Measurements from ENCODE around the gene AMPD3.

The AMPD3 gene

DNA sequence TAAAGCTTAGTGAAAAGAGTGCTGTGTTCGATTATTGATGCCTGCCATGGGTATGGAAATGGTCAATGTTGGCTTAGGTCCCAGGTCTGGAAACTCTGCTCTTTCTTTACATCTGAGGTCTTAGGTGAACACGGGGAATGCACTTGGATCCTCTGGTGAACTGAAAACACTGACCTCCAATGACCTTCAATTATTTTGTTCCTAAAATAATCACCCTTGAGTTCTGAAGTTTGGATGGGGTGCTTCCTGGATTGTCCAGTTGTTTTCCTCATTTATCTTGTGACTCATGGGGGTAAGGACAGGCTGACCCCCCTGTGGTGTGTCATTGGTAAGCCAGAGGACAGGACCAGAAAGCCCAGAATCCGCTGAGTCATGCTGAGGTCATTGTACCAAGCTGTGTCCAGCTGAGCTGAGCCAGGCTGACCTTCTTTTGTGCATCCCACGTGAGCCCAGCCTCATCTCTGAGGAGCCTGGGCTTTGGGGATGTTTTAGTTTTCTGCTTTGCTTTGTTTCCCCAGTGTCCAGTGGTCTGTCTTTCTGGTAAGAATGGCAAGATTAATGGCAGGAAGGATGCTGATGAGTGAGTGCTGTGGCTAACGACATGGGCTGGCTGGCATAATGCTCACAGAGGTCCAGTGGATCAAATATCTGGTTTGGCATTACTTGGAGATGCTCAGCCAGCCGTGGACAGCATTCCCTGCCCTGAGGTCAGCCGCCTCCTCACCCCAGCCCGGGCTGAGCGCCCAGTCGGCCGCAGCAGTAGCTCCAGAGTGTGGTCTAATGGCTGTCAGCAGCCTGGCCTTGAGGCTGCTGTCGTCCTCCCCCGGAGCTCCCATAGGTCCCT, 35.6 kb downstream of the AMPD3 start:
- peak; percentile 73 to 77 for DNase-seq

DNA sequence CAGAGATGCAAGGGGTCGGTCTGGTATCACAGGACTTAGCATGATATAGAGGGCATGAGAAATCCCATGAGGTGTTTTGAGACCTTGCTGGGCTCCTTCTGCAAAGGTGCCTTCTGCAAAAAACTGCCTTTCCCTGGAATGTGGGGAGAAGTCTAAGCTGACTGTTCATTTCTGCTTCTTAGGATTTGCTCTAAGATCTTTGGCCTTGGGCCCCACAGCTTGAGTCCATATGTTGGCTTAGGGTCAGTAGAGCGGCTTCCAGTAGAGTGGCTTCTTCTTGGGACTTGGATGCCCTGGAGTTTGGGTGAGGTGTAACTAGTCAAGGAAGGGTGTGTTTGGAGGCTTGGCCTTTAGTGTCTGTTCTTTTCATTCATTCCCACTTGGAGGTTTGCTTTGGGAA, 37.0 kb downstream of the AMPD3 start:
- no peak for DNase-seq

DNA sequence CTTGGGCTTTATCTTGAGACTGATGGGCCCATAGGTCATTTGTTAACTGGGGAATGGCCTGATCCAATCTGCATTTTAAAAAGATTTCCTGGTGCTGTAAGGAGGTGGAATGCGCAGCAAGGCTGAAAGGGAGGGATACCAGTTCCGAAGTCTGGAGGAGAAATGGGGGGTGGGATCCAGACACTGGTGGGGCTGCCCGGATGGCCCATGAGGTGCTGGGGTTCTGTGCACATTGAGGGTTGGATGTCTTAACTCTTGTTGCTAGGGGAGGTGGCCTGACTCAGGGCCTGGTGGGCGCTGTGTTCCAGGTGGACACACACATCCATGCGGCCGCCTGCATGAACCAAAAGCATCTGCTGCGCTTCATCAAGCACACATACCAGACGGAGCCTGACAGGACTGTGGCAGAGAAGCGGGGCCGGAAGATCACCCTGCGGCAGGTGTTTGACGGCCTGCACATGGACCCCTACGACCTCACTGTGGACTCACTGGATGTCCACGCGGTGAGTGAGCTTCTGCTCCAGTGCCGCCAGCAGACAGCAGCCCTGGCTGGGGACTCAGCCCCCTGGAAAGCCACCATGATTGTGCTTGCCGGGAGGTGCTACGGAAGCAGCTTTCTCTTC, 38.1 kb downstream of the AMPD3 start:
- DNase-seq: no peak

DNA sequence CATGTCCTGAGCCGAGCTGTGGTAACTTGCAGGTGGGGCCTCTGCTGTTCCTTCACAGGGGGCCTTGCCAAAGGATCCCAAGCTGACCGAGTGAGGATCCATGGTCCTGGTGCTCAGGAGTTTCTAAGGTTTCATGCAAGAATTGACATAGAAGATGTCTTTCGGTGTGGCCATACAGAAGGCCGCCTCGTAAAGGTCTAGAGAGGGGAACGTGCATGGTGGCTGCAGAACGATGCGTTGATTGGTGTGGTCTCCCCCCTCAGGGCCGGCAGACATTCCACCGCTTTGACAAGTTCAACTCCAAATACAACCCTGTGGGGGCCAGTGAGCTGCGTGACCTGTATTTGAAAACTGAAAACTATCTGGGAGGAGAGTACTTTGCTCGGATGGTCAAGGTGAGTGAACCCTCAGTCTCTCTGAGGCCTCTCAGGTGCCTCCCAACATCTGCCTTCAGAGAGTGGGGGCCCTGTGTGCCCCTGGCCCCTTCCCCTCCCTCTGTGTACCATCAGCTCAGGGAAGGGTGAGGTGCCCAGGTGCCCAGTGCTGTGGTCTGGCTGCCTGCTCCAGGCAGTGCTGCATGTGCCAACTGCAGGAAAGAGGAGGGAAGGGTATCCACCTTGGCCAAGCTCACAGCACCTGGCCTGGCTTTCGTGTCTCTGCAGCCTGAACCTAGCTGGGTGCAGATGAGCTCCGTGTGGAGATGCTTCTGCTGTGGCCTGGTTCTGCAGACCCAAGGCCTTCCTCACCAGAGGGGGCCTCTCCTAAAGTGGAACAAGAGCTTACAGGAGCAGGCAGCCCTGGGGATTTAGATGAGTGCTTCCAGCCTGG, 39.8 kb downstream of the AMPD3 start:
- DNase-seq: no peak

DNA sequence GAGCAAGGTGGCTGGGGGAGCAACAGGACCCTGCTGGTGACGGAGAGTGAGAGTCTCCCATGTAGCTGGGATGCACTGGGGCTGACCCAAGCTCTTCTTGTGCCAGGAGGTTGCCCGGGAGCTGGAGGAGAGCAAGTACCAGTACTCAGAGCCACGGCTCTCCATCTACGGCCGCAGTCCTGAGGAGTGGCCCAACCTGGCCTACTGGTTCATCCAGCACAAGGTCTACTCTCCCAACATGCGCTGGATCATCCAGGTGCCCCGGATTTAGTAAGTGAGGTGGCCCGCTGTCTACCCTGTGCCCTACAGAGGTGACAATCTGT, 40.4 kb downstream of the AMPD3 start:
- no peak for DNase-seq

DNA sequence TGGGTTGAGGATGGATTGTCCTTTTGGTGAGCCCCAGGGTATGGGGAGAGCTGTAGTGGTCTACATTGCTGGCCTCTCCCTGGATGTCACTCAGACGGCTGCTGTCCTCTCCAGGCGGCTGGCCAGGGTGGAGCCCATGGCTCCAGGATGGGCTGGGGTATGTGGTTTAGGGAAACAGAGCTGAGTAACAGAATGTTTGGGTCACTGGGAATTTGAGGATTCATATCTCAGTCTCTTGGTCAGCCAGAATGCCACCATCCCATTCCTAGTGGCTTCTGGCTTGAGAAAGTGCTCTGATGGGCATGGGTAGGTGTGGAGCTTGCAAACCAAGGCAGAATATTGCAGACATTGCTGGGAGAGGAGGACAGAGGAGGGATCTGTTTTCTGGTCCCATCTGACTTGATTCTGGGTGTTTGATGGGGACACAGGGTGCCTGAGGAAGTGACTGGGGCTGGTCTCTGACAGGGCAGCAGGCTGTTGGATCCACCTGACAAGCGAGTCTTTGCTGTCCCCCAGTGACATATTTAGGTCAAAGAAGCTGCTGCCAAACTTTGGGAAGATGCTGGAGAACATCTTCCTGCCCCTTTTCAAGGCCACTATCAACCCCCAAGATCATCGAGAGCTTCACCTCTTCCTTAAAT, 41.4 kb downstream of the AMPD3 start:
- no peak for DNase-seq

DNA sequence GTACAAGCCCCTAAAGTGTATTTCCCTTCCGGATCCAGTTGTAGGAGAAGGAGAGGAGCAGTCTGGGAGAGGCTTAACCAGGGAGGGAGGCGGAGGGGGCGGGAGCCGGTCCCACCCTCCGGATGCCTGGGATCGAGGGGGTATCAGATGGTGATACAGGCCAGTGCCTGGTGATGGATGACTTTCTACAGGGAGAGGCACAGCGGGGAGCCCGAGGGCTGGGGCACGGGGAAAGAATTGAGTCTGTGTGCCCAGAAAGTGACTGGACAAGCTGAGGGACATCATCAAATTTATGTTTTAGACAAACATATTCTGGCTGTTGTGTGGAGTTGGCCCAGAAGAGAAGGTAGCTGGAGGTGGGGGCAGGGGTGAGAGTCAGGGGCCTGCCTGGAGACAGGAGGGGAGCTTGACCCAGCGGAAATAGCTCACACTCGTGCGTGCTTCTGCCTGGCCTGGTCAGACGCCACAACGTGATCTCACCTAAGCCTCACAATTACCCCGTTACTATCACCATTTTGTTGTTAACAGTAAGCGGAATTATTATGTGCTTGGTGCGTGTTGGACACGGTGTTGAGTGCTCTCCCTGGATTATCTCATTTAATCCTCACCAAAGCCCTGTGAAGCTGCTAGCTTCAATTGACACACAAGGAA, 42.4 kb downstream of the AMPD3 start:
- no peak for DNase-seq

DNA sequence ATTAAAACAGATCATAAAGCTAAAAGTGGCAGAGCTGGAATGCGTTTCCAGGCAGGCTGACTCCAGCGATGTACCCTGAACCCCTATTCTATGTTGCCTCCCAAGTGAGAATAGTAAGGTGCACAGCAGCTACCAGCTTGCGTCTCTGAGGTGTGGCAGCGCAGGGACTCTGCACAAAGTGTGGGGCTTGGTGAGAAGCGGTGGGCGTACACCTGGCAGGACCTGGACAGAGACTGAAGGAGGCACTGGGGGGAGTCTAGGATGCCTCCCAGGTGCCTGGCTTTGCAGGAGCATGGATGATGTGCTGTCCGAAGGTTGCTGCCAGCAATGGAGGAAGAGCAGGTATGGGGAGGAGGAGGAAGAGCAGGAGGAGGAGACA, 42.9 kb downstream of the AMPD3 start:
- DNase-seq: no peak

DNA sequence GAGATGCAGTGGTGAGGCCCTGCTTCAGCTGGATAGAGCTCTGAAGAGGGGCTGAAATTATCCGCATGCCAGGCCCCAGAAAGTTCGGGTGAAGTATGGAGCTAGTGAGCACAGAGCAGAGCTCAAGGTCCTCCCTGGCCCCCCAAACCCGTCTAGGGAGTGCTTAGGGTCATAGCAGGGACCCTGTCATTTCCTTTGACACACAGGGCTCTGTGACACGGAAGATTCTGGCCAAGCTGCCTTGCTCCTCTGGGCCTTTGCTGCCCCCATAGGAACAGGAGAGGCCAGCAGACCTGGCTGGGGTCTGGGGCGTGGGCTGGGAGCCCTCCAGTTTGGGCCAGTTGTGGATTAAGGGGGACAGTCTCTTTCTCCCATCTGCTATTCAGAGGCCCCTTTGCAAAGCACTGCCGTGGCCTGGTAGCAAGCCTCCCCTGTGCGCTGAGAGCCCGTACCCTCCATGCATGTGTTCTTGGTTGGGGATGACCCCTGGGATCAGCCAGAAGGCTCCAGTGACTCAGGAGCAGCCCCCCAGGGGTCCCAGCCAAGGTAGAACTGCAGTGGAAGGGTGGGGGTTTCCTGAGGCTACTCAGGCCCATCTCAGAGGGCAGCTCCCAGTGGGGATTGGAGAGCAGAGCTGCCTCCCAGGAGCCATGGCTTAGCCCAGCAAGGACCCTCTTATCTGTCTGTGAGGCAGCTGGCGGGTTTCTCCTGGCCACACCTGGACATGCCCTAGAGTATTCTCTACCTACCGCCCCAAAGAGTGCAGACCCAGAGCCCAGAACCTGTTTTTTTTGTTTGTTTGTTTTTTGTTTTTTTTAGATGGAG, 43.6 kb downstream of the AMPD3 start:
- DNase-seq: no peak

DNA sequence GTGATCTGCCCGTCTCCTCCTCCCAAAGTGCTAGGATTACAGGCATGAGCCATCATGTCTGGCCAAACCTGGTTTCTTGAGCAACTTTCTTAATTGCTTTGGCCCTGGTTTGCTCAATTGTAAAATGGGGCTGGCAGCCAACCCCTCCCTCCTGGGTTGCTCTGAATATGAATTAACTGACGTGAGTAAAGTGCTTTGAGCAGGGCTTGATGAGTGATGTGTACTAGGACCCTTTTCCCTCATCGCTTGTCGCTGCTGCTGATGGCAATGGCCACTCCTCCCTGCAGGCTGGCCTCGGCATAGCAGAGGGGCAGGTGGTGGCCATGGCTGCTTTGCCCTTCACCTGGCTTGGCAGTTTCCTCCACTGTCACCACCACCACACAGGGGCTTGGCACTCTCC, 44.4 kb downstream of the AMPD3 start:
- no peak for DNase-seq

DNA sequence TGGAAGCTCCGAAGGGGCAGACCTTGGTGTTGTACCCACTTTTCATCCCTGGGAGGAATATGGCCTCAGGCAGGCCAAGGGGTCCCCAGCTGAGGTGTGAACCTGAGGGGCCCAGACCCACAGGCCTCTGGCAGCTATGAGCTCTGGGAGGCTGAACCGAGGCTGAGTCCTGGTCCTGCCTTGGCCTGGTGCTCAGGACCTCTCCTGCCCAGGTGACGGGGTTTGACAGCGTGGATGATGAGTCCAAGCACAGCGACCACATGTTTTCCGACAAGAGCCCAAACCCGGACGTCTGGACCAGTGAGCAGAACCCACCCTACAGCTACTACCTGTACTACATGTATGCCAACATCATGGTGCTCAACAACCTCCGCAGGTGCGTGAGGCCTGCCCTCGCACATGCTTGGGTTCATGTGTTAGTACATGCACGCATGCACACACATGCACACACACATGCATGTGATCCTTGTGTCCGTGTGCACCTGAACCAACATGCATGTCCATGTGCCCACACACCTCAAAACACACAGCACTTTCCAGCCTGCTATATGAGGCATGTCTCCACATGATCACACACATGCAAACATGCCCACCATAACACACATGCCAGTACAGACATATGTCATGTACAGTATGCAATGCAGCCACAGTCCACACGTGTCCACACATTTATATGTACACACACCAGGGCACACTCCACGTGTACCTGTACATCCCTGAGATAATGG, 45.0 kb downstream of the AMPD3 start:
- DNase-seq: no peak

DNA sequence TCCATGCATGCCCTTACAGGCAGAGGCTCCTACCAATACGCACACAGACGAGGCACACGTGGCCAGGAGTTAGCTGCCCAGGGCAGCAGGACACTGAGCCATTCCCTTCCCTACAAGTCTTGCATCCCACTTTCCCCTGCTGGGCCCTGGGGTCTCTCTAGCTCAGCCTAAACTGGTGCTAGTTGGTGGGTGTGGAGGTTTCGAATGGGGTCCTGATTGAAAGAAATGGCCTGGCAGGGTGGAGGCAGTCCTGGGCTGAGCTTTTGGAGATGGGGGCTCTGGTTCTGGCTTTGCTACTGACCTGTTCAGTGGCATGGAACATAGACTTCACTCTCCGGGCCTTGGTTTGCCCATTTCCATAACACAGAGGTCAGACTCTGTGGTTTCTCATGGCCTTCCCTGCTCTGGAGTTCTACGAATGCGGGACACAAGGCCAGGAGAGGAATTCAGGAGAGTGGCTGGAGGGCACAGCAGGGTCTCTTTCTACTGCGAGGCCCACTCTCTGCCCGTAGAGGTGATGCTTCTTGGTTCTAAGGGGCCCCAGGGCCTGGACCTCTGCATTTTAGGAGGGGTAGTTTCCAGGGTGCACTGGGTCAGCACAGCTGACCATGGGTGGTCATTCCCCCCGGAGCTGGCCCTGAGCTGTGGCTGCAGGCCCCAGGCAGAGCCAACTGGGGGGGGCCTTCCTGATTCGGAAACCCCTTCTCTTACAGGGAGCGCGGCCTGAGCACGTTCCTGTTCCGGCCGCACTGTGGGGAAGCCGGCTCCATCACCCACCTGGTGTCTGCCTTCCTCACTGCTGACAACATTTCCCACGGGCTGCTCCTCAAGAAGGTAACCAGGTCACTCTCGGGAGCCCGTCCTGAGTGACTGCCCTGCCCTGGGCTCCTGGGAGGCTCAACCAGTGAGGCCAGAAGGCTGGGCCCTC, 46.0 kb downstream of the AMPD3 start:
- DNase-seq: no peak

DNA sequence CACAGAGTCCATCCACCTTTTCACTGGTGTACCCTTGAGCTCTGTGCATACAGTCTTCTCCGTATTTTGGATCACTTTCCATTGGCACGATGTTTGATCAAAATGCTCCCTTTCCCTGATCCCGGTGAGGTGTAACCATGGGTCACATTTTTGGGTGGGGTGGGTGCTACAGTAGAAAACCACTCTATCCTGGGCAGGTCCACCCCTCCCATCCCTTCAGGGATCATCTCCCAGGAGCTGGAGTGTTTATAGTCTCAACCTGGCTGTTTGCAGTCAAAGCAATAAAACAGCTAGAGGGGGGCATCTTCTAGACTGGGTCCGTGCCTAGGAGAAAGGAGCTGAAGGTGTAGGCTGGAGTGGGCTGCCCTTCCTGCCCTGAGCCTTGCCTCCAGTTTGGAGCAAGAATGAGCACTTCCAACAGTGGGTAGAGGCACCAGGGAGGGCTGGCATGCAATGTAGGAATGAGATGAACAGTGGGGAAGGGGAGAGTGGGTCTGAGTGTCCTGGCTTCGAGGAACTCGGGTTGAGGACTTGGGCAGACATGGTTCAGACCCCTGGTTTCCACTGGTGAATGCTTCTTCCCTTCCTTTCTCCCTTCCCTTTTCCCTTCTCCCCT, 47.1 kb downstream of the AMPD3 start:
- DNase-seq: no peak

DNA sequence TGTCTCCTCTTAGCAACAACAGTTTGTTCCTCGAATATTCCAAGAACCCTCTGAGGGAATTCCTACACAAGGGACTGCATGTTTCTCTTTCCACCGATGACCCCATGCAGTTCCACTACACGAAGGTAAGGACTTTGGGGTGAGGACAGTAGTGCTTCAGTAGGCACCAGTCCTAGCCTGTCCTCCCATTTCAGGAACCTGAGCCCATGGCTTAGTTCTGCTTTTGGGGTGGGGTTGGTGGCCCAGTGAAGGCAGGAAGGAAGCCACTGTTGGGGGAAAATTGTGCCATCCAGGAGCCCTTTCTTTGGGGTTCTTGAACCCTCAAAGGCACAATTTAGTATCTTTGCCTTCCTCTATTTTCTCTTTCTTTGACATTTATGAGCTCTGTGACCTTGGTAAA, 47.7 kb downstream of the AMPD3 start:
- peak; percentile 56 to 64 for DNase-seq

DNA sequence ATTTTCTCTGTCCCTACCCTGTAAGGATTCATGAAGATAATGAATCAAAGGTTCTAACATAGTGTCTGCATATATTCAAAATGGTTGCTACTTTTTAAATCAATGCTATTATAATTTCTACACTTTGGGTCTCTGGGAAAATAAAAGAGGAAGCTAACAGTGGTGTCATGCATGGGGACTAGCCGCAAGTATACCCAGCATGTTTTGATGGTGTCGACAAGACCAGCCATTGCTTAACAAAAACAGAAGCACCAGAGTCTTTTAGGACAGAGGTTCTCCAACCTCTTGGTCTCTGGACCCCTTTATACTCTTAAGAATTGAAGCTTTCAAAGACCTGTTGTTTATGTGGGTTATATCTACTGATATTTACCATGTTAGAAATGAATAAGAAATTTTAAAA, 48.2 kb downstream of the AMPD3 start:
- peak; percentile 83 to 88 for DNase-seq

DNA sequence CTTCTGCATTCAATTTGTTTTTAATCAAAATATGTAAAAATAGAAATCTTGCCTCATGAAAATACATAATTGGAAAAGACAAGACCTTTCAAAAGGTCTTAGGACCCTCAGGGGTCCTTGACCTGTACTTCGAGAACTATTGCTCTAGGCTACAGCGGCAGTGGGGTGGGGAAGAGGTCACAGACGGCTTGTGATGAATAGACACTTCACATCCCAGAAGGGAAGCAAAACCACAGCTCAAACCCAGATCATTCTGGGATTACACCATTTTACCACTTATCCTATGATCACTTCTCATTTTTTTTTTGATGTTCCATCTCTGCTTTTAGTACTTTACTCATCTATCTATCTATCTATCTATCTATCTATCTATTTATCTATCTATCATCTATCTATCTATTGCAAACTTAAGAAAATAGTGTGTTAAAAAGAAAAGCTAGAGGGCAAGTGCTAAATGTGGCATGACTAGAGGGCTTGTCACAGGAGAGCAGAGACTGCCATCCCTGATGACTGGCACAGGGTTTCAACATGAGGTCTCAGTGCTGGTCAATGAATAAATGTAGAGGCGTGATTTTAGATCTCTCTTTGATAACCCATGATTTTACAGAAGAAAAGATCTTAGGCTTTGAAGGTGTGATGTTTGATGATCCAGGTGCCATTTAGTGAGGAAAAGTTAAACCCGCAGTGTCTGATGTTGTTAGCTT, 48.9 kb downstream of the AMPD3 start:
- DNase-seq: peak; percentile 65 to 69

DNA sequence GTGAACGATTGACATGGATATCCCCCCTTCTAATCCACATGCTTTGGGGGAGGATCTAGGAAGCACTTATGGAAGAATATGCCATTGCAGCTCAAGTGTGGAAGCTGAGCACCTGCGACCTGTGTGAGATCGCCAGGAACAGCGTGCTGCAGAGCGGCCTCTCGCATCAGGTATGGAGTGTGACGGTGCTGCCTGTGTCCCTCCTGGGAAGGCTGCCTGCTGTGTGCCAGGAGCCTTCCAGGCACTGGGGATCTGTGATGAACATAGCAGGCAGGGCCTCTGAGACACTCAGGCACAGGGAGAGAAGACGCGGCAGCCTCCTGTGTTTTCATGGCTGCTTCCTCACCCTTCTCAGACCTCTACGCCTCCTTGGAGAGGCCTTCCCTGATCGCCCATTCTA, 49.4 kb downstream of the AMPD3 start:
- DNase-seq: no peak

DNA sequence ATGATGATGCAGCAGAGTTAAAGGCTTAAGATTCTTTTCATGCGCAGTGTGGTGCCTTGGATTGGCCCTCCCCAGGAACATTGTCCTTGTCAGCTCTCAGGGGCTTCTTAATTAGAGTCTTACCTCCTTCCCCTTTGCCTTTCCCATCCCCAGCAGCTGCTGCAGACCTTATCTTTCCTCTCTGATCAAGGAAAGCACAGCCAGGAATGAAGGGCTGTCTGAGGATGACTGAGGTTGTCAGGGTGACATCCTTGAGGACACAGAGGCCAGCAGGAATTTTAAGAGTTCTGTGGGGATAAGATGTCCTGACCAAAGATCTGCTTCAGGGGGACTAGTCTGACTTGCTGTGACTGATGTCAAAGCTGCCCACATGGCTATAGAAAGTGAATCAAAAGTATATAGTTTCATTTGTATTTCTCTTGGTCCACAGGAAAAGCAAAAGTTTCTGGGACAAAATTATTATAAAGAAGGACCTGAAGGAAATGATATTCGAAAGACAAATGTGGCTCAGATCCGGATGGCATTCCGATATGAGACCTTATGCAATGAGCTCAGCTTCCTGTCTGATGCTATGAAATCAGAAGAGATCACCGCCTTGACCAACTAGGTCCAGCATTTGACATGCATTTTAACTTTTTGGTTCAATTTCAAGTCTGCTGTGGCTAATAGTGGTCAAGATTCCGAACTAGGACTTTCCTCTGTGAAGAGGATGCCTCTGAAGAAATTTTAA, 50.4 kb downstream of the AMPD3 start:
- no peak for DNase-seq

All from inflammatory macrophage treated with lipopolysaccharide for 1 hour (primary cell).